Type B pancreatic cell (in vitro differentiated cells): Measurements from ENCODE around the gene RBMS3. TPM values are rescaled to one million over a fixed set of nuclear protein-coding genes. Genes with fewer than 3 reads are reported as not detected.

Experiments
- DNase-seq: peaks from one replicate; pipeline ENCODE4 v3.0.0; 2021; ENCODE audit warnings: mixed read lengths; ENCODE audit not compliant: unreplicated experiment; ENCODE audit errors: extremely low spot score
- H3K27ac Mint-ChIP-seq: 2 replicates; pipeline ENCODE4 v1.8.0; 2021; ENCODE audit warnings: mild to moderate bottlenecking, mixed read lengths
- H3K27me3 Mint-ChIP-seq: 2 replicates; pipeline ENCODE4 v1.8.0; 2021; ENCODE audit warnings: mixed read lengths
- H3K36me3 Mint-ChIP-seq: 2 replicates; pipeline ENCODE4 v1.8.0; 2021; ENCODE audit warnings: mixed read lengths
- H3K4me1 Mint-ChIP-seq: one replicate; pipeline ENCODE4 v1.8.0; 2021; ENCODE audit warnings: mixed read lengths; ENCODE audit not compliant: unreplicated experiment
- H3K4me3 Mint-ChIP-seq: 2 replicates; pipeline ENCODE4 v1.8.0; 2021; ENCODE audit warnings: mild to moderate bottlenecking, mixed read lengths
- H3K9me3 Mint-ChIP-seq: 2 replicates; pipeline ENCODE4 v1.8.0; 2021; ENCODE audit warnings: mixed read lengths
- total RNA-seq: library from RNA; stranded (reverse); gene quantifications from 2 replicates; pipeline ENCODE4 v1.2.1, GENCODE V29; 2021; ENCODE audit warnings: low replicate concordance
- TF ChIP-seq, protein P1 (sequence below): fragments of 200-600 bp; sonication (generic); conservative IDR thresholded peaks from 2 replicates; pipeline ENCODE4 v1.5.0; 2021; ENCODE audit warnings: antibody characterized with exemption, mild to moderate bottlenecking

RBMS3 gene
- total RNA-seq, 1 donor from 2014 or later, result 36.6 TPM

- no peaks in the 10 kb centered on the region for H3K9me3 Mint-ChIP-seq
- H3K4me1 Mint-ChIP-seq, result peaks cover 16% of the 10 kb centered on the region
- no peak for DNase-seq
- no peak overlapping the region for H3K4me3 Mint-ChIP-seq
- H3K36me3 Mint-ChIP-seq, result no peaks in the 10 kb centered on the region
- no peaks in the 10 kb centered on the region for H3K27me3 Mint-ChIP-seq
- no peak overlapping the region for H3K27ac Mint-ChIP-seq
- TF ChIP-seq, protein P1, sequence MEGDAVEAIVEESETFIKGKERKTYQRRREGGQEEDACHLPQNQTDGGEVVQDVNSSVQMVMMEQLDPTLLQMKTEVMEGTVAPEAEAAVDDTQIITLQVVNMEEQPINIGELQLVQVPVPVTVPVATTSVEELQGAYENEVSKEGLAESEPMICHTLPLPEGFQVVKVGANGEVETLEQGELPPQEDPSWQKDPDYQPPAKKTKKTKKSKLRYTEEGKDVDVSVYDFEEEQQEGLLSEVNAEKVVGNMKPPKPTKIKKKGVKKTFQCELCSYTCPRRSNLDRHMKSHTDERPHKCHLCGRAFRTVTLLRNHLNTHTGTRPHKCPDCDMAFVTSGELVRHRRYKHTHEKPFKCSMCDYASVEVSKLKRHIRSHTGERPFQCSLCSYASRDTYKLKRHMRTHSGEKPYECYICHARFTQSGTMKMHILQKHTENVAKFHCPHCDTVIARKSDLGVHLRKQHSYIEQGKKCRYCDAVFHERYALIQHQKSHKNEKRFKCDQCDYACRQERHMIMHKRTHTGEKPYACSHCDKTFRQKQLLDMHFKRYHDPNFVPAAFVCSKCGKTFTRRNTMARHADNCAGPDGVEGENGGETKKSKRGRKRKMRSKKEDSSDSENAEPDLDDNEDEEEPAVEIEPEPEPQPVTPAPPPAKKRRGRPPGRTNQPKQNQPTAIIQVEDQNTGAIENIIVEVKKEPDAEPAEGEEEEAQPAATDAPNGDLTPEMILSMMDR, result no peak
Measured at GRCh38 chr3:29611252-29611651, 330.4 kb downstream of the RBMS3 start.

DNA sequence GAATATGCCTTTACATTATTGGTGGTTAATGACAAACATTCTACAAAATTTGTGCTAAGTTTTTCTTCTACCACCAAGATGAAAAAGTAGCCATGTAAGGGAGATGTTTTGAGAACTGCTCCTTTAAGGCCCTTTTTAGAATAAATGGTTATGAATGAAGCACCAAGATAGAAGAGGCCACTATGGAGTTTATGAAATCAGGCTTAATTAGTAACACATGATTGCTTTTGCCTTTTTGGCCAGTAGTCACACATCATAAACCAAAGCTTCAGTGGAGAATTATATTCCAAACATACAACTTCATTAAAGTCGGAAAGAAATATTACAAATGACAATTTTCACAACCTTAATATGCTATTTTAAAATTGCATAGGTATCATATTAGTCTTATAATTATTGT lies 331.7 kb downstream of the RBMS3 start:
- peaks cover 16% of the 10 kb centered on the region for H3K4me1 Mint-ChIP-seq
- no peak overlapping the region for H3K4me3 Mint-ChIP-seq
- H3K36me3 Mint-ChIP-seq, result no peaks in the 10 kb centered on the region
- H3K27ac Mint-ChIP-seq, result no peak overlapping the region
- no peak for DNase-seq
- H3K27me3 Mint-ChIP-seq, result no peaks in the 10 kb centered on the region
- TF ChIP-seq, protein P1, result no peak
- H3K9me3 Mint-ChIP-seq, result no peaks in the 10 kb centered on the region

DNA sequence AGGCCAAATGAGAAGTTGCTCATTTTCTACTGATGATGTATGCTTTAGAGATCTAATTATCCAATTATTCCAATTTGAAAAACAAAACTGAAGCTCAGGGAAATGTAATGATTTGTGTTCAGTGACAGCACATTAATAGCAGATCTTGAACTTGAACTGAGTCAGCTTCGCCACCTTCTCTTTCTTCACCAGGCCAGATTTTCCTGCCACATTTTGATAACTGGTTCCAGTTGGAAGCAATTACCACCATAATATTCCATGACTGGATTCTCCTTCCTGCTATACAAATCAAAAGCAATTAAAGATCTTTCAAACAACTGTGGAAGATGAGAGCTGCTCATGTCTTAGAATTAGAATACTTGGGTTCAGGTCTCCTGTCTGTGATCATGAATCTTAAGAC lies 334.1 kb downstream of the RBMS3 start:
- H3K4me3 Mint-ChIP-seq, result no peak overlapping the region
- no peak for DNase-seq
- H3K36me3 Mint-ChIP-seq, result no peaks in the 10 kb centered on the region
- no peaks in the 10 kb centered on the region for H3K9me3 Mint-ChIP-seq
- H3K4me1 Mint-ChIP-seq, result peaks cover 15% of the 10 kb centered on the region
- no peak overlapping the region for H3K27ac Mint-ChIP-seq
- TF ChIP-seq, protein P1, result no peak
- H3K27me3 Mint-ChIP-seq, result no peaks in the 10 kb centered on the region

- Mint-ChIP-seq H3K4me1 (peaks cover 4% of the 10 kb centered on the region), H3K36me3 (no peaks in the 10 kb centered on the region), H3K27me3 (no peaks in the 10 kb centered on the region), H3K9me3 (no peaks in the 10 kb centered on the region), H3K27ac (no peak overlapping the region), H3K4me3 (no peak overlapping the region)
- no peak for DNase-seq
- TF ChIP-seq, protein P1, result no peak
Measured at GRCh38 chr3:29618395-29619282, 337.8 kb downstream of the RBMS3 start.

DNA sequence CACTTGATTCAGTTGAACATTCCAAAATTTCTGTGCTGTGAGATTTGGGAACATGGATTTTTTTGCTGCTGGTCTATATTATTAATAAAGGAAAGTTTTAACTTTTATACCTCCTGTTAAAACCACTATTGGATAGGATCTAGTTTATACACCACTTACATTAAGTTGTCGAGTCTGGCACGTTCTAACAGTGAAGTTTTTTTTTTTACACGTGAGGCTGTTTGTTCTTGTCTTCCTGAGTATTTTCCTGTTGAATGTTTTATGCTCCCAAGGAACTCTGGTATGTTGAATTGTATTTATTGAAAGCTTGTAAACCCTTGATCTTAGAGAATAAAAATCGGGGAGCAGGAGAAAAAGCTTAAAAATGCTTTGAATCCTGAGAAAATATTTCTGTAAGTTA lies 338.8 kb downstream of the RBMS3 start:
- TF ChIP-seq, protein P1, result no peak

More for the DNA sequence above, 338.8 kb downstream of the RBMS3 start:
- no peak for DNase-seq
- Mint-ChIP-seq H3K27me3 (no peaks in the 10 kb centered on the region), H3K36me3 (no peaks in the 10 kb centered on the region), H3K9me3 (no peaks in the 10 kb centered on the region), H3K27ac (no peak overlapping the region), H3K4me3 (no peak overlapping the region), H3K4me1 (peaks cover 4% of the 10 kb centered on the region)
